H1 (cell line): ENCODE results near the gene ALOX15. TPM values are rescaled to one million over a fixed set of nuclear protein-coding genes. Genes with fewer than 3 reads are reported as not detected.

Experiments used
- EP300 ChIP-seq, 2 experiments: IDR thresholded peaks; 1 replicate in 1 of 2; 2 replicates in 1 of 2; pipeline ENCODE4 v1.6.1; 2011 to 2012; ENCODE audit warnings: low read depth in 2 of 2, low read length in 2 of 2, mild to moderate bottlenecking in 2 of 2, borderline replicate concordance in 1 of 2, inconsistent platforms in 1 of 2, moderate library complexity in 1 of 2
- ZNF274 ChIP-seq: IDR thresholded peaks from 2 replicates; pipeline ENCODE4 v1.7.0; 2012; ENCODE audit warnings: low read length, borderline replicate concordance; ENCODE audit errors: extremely low read depth
- polyA plus RNA-seq, 7 experiments: library from polyadenylated mRNA; depleted of rRNA in 3 of 7; stranded (reverse) in 5 of 7; unstranded in 2 of 7; fragments of >200 nt in 5 of 7; fragments of 200-250 nt in 2 of 7; gene quantifications; 1 replicate in 5 of 7; 2 replicates in 1 of 7; 4 replicates in 1 of 7; pipeline versions ENCODE4 v1.2.1 to v1.2.3, GENCODE V29; 2011 to 2013; ENCODE audit warnings: missing spikeins in 2 of 7, mixed read lengths in 2 of 7
- total RNA-seq: library from RNA; stranded (reverse); fragmentation: NEBNext Ultra II Directional; extraction: Animal tissue kit (Norgen Biotek cat#: 25700); gene quantifications from 2 replicates; pipeline ENCODE4 v1.2.1, GENCODE V29; 2021
- TF ChIP-seq, protein P1 (sequence below): IDR thresholded peaks from 2 replicates; pipeline ENCODE4 v1.6.1; 2011; ENCODE audit warnings: low read length, improper control_type of control experiment

ALOX15 gene
- total and polyA plus RNA-seq, 2 of the 8 experiments (the other 6 are each of a cell fraction or from before 2014, with no cell fraction given), result 1.5 to 1.7 TPM

DNA sequence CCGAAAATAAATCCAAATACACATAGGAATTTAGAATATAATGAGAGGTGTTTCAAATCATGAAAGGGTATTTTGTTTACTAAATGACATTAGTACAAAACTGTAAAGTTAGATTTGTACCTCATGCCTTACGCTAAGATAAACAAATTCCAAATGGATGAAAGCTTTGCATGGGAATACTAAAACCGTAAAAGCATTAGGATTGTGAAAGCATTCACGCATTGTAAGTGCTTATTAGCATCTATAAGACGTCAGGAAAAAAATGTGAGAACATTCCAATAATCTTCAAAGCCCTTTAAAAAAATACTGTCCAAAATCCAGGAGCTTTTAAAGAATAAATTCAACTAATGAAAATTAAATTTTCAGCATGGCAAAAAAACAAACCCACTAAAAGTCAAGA lies 24.8 kb upstream of the ALOX15 start (continued):
- no peak for TF ChIP-seq EP300 (IDR thresholded peaks at IDR 0.05; ENCODE audit: borderline replicate concordance in 1 of 2, low read depth in 2 of 2, low read length in 2 of 2)
- TF ChIP-seq ZNF274, result no peak
- TF ChIP-seq, protein P1, sequence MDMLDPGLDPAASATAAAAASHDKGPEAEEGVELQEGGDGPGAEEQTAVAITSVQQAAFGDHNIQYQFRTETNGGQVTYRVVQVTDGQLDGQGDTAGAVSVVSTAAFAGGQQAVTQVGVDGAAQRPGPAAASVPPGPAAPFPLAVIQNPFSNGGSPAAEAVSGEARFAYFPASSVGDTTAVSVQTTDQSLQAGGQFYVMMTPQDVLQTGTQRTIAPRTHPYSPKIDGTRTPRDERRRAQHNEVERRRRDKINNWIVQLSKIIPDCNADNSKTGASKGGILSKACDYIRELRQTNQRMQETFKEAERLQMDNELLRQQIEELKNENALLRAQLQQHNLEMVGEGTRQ, result no peak
- TF ChIP-seq, all 59 proteins: peak for 0
